Activated naive CD8-positive, alpha-beta T cell treated with anti-CD3 and anti-CD28 coated beads, Interleukin-2, amount 50 U/mL, for 24 hours (primary cell): ENCODE results near the gene PRAC1.

Experiments used
- ATAC-seq: fragments of 150-1000 bp; cut with Tn5 transposase; one replicate; pipeline ENCODE4 v1.10.0; 2021
- DNase-seq: peaks from one replicate; pipeline ENCODE4 v3.0.0; 2021
- H3K27ac Mint-ChIP-seq: one replicate; pipeline ENCODE4 v1.8.0; 2021; ENCODE audit warnings: mild to moderate bottlenecking, mixed read lengths
- H3K27me3 Mint-ChIP-seq: one replicate; pipeline ENCODE4 v1.8.0; 2021; ENCODE audit warnings: mixed read lengths
- H3K36me3 Mint-ChIP-seq: one replicate; pipeline ENCODE4 v1.8.0; 2021; ENCODE audit warnings: low read depth, mixed read lengths
- H3K4me1 Mint-ChIP-seq: one replicate; pipeline ENCODE4 v1.8.0; 2021; ENCODE audit warnings: mixed read lengths
- H3K4me3 Mint-ChIP-seq: one replicate; pipeline ENCODE4 v1.8.0; 2021; ENCODE audit warnings: mild to moderate bottlenecking, moderate library complexity, mixed read lengths
- H3K9me3 Mint-ChIP-seq: one replicate; pipeline ENCODE4 v1.8.0; 2021; ENCODE audit warnings: mixed read lengths

The PRAC1 gene

GRCh38 chr17:48711128-48711527 lies 11.2 kb downstream of the PRAC1 start:
- Mint-ChIP-seq H3K9me3 (no peaks in the 10 kb centered on the region), H3K4me3 (no peak overlapping the region), H3K27ac (no peak overlapping the region), H3K4me1 (no peaks in the 10 kb centered on the region), H3K27me3 (peaks cover 74% of the 10 kb centered on the region), H3K36me3 (no peaks in the 10 kb centered on the region)
- ATAC-seq (no peak), DNase-seq (no peak)

- peaks cover 60% of the 10 kb centered on the region for H3K27me3 Mint-ChIP-seq
Observed at GRCh38 chr17:48704361-48705248, 17.7 kb downstream of the PRAC1 start.

GRCh38 chr17:48701864-48702532 lies 20.3 kb downstream of the PRAC1 start:
- no peak overlapping the region for H3K27ac Mint-ChIP-seq
- ATAC-seq (no peak), DNase-seq (no peak)
- H3K4me1 Mint-ChIP-seq, result no peaks in the 10 kb centered on the region
- no peak overlapping the region for H3K4me3 Mint-ChIP-seq
- no peaks in the 10 kb centered on the region for H3K9me3 Mint-ChIP-seq
- H3K36me3 Mint-ChIP-seq, result no peaks in the 10 kb centered on the region
- peaks cover 54% of the 10 kb centered on the region for H3K27me3 Mint-ChIP-seq

More at GRCh38 chr17:48704361-48705248, 17.7 kb downstream of the PRAC1 start:
- no peak overlapping the region for H3K27ac Mint-ChIP-seq
- no peaks in the 10 kb centered on the region for H3K36me3 Mint-ChIP-seq
- H3K4me1 Mint-ChIP-seq, result no peaks in the 10 kb centered on the region
- no peaks in the 10 kb centered on the region for H3K9me3 Mint-ChIP-seq
- ATAC-seq (no peak), DNase-seq (no peak)
- no peak overlapping the region for H3K4me3 Mint-ChIP-seq

GRCh38 chr17:48693178-48693577 lies 29.1 kb downstream of the PRAC1 start:
- Mint-ChIP-seq H3K27ac (no peak overlapping the region), H3K9me3 (peaks cover 4% of the 10 kb centered on the region), H3K4me1 (no peaks in the 10 kb centered on the region), H3K4me3 (no peak overlapping the region), H3K36me3 (no peaks in the 10 kb centered on the region), H3K27me3 (peaks cover 36% of the 10 kb centered on the region)
- DNase-seq, result no peak
- ATAC-seq, result no peak

- Mint-ChIP-seq H3K36me3 (no peaks in the 10 kb centered on the region), H3K4me1 (no peaks in the 10 kb centered on the region), H3K4me3 (no peak overlapping the region), H3K9me3 (peaks cover 4% of the 10 kb centered on the region), H3K27ac (no peak overlapping the region), H3K27me3 (peaks cover 26% of the 10 kb centered on the region)
- no peak for DNase-seq
- ATAC-seq, result no peak
Observed at GRCh38 chr17:48692049-48692448, 30.3 kb downstream of the PRAC1 start.

DNA sequence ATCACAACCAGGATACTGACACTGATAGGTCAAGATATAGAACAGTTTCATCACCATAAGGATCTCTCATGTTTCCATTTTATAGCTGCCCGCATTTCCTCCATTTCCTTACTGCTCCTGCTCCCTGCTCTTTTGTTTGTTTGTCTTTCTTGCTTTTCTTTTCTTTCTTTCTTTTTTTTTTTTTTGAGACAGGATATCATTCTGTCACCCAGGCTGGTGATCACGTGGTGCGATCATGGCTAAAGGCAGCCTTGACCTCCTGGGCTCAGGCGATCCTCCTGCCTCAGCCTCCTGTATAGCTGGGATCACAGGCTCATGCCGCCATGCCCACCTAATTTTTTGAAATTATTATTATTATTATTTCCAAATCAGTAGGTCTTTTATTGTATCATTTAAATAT lies 31.7 kb downstream of the PRAC1 start:
- Mint-ChIP-seq H3K36me3 (no peaks in the 10 kb centered on the region), H3K9me3 (peaks cover 4% of the 10 kb centered on the region), H3K27ac (no peak overlapping the region), H3K27me3 (peaks cover 22% of the 10 kb centered on the region), H3K4me1 (no peaks in the 10 kb centered on the region), H3K4me3 (no peak overlapping the region)
- no peak for ATAC-seq
- DNase-seq, result no peak

DNA sequence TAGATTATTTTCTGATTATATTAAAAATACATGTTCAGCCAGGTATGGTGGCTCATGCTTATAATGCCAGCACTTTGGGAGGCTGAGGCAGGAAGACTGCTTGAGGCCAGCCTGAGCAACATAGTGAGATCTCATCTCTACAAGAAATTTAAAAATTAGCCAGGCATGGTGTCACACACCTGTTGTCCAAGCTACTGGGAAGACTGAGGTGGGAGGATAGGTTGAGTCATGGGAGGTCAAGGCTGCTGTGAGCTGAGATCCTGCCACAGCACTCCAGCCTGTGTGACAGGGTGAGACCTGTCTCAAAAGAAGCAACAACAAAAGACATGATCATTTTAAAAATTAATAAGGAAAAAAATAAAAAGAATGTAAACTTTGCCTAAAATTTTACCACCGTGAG lies 40.7 kb downstream of the PRAC1 start:
- no peak overlapping the region for H3K27ac Mint-ChIP-seq
- H3K4me1 Mint-ChIP-seq, result no peaks in the 10 kb centered on the region
- H3K4me3 Mint-ChIP-seq, result no peak overlapping the region
- DNase-seq, result no peak
- no peaks in the 10 kb centered on the region for H3K36me3 Mint-ChIP-seq
- peaks cover 22% of the 10 kb centered on the region for H3K27me3 Mint-ChIP-seq
- H3K9me3 Mint-ChIP-seq, result no peaks in the 10 kb centered on the region
- no peak for ATAC-seq

GRCh38 chr17:48679385-48680096 lies 42.8 kb downstream of the PRAC1 start:
- no peak overlapping the region for H3K27ac Mint-ChIP-seq
- H3K27me3 Mint-ChIP-seq, result peaks cover 22% of the 10 kb centered on the region
- no peaks in the 10 kb centered on the region for H3K9me3 Mint-ChIP-seq

DNA sequence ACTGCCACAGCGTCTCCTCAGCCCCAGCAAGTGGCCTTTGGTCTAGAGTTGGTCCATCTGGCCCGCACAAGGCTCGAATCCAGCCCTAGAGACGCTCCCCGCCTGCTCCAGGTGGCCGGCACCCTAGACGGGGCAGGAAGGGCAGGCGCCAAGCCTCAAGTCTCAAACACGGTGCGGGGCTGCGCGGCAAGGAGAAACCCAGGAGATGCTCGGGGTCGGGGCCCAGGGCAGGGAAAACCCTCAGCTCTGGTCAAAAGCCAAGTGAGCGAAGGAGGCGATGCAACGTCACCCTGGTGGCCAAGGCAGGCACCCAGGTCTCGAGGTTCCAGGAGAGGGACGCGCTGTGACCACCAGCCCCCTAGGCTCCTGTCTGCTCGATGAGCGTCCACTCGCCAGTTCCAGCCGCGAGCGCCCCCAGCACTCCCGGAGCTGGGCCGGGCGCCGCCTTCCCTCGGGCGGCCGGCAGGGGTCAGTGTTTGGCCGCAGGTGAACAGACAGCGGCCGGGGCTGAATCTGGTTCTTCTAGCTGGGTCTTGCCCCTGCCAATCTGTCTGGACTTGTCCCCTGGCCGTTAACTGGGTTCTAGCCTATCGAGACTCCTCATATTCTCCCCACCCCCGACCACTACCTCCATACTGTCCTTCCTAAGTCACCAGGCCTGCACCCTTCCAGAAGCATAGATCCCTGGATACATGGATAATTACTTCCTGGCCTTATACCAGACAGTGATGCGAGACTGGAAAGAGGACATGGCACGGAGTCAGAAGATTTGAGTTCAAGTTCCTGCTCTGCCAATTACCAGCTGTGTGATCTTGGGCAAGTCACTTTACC lies 44.0 kb downstream of the PRAC1 start:
- peak; percentile 81 for DNase-seq
- peaks cover 27% of the 10 kb centered on the region for H3K27me3 Mint-ChIP-seq
- H3K9me3 Mint-ChIP-seq, result no peaks in the 10 kb centered on the region
- no peak overlapping the region for H3K4me3 Mint-ChIP-seq
- H3K27ac Mint-ChIP-seq, result no peak overlapping the region
- H3K36me3 Mint-ChIP-seq, result no peaks in the 10 kb centered on the region
- ATAC-seq, result peak; percentile 82
- H3K4me1 Mint-ChIP-seq, result no peaks in the 10 kb centered on the region

More at GRCh38 chr17:48679385-48680096, 42.8 kb downstream of the PRAC1 start:
- ATAC-seq (no peak), DNase-seq (no peak)
- Mint-ChIP-seq H3K4me1 (no peaks in the 10 kb centered on the region), H3K4me3 (no peak overlapping the region), H3K36me3 (no peaks in the 10 kb centered on the region)

- H3K27me3 Mint-ChIP-seq, result peaks cover 32% of the 10 kb centered on the region
- H3K36me3 Mint-ChIP-seq, result no peaks in the 10 kb centered on the region
- ATAC-seq, result no peak
- no peaks in the 10 kb centered on the region for H3K4me1 Mint-ChIP-seq
- H3K27ac Mint-ChIP-seq, result no peak overlapping the region
- no peaks in the 10 kb centered on the region for H3K9me3 Mint-ChIP-seq
- H3K4me3 Mint-ChIP-seq, result no peak overlapping the region
- no peak for DNase-seq
Observed at GRCh38 chr17:48676963-48677558, 45.3 kb downstream of the PRAC1 start.

DNA sequence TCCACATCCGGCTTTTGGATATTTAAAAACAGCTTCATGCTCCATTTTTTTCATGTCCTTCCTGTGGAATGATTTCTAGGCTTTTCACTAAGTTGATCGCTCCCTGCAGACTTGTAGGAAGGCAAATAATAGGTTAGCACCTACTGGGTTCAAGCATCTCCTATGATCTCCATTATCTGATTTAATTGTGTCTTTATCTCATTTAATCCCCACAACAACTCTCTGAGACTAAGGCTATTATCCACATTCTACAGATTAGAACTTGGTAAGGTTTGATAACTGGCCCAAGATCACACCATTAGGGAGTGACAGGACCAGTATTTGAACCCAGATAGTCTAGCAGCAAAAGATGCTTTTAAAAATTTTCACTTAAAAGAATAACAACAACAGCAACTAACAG lies 50.0 kb downstream of the PRAC1 start:
- Mint-ChIP-seq H3K4me3 (no peak overlapping the region), H3K27me3 (peaks cover 40% of the 10 kb centered on the region), H3K36me3 (no peaks in the 10 kb centered on the region), H3K4me1 (peaks cover 4% of the 10 kb centered on the region), H3K27ac (no peak overlapping the region), H3K9me3 (no peaks in the 10 kb centered on the region)
- ATAC-seq (no peak), DNase-seq (no peak)
